NCI-H345 treated with DMSO at 0.1 percent for 48 hours (cell line): ENCODE results near the gene VWC2L.

Experiments
- DNase-seq: peaks from one replicate; lab custom pipeline; 2025; ENCODE audit not compliant: unreplicated experiment; lab: John Stamatoyannopoulos, UW

The VWC2L gene

DNA sequence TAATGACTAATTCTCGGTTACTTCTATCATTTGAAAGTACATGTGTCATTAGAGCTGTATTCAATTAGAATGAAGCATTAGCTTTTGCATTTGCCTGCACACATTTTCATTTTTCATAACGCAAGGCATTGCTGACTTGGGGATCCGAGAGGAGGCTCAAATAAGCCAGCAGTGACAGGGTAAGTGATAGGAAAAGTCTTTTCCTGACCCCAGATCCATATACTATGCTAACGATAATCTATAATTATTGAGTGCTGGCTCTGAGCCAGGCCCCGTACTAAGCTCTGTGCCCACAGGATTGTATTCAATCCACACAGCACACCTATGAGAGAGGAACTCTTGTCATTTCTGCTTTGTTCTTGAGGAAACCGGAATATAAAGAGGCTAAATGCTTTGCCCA lies 168.2 kb downstream of the VWC2L start:
- no peak for DNase-seq

DNA sequence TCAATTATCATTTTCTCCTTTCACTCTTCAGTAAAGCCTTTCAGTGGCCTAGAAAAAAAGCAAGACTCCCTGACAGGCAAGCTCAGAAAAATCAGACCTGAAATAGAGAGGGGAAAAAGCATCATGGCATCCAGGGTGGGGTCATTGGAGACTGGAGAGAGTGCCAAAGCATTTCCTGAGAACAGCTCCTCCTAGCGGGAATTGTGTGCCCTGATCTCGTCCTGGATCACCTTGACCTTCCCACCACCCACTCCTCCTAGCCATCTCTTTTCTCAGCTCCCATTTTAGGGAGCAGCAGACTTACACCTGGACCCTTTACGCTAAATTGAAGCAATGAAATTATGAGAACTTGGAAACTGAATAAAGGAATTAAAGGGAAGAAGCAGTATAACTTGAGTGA lies 176.6 kb downstream of the VWC2L start:
- DNase-seq = no peak

DNA sequence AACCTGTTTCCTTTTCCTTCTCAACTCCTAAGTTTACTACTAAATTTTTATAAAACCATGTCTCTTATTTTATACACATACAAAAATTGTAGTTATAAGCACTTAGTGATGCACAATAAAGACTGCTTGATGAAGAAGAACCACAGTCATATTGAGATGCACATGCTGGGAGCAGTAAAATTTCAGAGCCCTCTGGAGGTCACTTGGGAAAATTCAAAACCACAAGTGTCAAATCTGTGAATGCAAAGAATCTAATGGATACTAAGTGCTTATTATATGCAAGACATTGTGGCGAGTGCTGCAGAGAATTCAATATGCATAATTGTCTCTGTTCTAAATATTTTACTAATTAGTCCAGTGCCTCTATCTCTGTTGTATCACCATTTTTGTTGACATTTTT lies 180.5 kb downstream of the VWC2L start:
- no peak for DNase-seq

DNA sequence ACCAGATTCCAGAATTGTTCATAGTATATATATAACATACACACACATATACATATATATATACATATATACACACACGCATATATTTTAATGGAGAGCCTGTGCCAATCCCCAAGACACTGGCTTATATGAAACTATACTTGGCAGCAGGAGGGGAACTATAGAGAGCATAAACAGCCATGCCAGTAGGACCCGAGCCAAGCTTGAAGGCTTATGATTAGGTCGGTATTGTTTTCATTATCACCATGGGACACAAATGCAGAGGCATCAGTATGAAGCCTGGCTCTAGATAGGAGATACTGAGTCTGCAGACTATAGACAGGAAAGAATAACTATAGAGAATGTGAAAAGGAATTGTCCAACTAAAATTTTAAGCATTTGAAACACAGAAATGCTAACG lies 181.2 kb downstream of the VWC2L start:
- no peak for DNase-seq

DNA sequence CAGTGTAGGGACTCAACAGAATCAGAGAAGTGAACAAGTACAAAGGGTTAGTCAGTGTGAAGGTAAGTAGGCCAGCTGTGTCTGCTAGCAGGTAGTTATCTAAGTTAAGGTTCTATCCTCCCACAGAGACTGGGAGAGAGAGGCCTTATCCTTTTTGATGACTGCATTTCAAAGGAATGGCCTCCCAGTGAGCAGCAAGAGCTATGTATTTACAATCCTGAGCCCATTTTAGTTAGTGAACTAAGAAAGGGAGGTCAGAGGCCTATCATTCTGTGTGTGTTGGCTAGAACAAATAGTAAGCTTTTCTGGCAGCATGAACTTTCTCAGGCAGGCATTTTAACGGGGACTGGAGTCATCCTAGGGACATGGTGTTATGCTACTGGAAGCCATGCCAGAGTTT lies 182.9 kb downstream of the VWC2L start:
- DNase-seq = no peak

DNA sequence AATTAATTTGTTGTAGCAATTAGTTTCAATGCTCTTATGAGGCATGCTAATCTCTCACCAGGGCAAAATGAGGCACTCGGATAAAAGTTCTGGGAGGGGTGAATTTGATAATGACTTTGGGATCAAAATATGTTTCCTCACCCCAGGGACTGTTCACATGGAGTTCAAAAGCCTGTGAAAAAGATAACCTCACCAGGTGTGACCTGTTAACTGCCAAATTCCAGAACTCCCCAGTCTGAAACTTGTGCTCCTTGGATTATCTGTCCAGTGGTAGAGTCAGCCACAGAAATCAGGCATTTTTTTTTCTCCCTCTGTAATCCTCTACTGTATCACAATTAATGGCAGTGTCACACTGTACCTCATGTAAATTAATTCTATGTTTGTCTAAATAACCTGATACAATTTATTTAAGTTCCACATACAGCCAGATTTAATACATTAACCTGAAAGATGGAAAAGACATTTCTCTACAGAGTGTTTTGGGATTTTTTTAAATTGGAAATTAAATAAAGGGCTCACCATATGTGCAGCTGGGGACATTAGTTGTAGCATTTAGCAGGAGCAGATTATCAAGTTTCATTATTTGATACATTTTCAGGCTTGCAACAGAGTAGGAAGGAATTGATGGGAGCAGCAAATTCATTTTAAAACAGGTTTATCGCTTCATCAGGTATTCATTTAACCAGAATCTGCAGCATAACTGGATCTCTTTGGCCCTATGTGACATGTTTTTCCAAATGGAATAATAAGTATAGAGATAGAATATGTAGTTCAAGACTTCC lies 191.2 kb downstream of the VWC2L start:
- no peak for DNase-seq

DNA sequence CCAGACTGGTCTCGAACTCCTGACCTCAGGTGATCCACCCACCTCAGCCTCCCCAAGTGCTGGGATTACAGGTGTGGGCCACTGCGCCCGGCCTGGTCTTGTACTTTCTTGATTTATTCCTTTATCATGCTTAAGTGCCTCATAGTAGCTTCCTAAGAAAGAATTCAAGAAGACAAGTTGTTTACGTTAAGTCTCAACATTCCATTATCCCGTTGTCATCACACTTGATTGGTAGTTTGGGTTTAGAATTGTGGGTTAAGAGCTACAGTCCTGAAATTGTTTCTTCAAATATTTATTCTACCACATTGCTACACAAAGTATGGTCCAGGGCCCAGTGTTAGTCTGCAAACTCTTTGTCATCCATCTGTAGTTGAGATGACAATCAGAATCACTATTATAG lies 194.0 kb downstream of the VWC2L start:
- no peak for DNase-seq

DNA sequence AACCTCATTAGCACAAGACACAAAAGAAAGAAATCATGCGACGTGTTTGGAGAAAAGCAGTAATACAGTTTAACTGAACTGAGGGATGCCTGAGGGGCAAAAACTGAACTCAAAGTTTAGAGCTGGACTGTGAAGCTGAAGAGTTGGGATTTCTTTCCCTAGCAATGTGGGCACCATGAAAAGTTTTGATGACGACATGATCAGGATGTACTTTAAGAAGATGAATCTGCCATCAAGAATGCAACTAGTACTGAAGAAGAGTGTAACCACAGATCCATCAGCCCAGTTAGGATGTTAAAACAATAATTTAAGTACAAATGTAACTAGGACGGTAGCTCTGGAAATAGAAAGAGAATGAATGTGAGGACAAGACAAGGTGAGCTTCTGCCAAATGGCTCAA lies 196.2 kb downstream of the VWC2L start:
- no peak for DNase-seq

DNA sequence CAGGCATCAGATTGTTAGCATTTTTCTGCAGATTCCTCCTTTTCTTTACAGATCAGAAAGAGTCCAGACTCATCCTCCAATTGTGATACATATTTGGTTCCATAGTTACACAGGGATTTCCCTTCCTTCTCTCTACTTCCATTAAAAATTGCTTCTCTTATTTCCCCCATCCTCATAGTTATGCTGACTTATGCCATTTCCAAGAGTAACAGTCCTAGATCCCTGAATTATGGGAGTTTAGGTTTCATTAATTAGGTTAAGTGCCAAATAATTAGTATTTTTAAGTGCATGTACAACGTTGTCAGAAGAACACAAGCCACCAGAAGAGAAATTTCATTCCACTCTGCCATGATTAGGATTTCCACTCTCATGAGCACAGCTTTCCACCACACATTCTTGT lies 200.2 kb downstream of the VWC2L start:
- DNase-seq = no peak

DNA sequence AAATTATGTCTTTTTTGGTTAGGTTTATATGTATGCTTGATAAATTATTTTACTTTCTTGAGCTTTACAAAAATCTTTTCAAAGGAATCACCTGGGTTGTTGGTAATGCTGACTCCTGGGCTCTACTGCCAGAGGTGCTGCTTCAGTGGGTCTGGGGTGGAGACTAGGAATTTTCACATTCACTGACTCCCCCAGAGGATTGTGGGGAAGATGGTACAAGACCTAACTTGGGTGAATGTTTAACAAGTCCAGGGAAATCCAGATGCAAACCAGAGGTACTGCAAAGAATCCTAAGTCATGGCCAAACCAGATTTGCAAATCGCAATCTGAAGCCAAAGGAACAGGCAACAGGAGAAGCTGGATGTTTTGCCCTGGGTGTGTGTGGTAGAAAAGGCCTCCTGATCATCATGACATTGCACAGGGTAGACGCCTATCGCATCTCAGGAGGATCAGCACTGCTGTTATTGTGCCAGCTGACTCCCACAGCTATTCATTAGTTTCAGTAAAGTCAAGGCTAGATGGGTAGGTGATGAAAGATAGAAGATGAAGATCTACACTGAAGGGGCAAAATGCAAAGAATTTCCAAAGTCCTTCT lies 213.4 kb downstream of the VWC2L start:
- DNase-seq = no peak

DNA sequence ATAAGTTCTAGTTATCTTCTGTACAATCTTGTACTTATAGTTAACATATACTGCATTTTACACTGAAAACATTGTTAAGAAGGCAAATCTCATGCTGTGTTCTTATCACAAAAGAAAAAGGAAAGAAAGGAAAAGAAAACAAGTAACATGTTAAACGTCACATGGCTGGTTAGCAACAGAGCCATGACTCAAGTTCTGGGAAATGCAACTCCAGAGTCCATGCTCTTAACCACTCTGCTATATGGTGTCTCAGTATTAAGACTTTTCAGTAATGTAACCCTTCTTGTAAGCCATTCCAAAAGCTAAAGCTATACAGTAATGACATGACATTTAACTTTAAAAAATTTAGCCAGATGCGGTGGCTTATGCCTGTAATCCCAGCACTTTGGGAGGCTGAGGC lies 217.2 kb downstream of the VWC2L start:
- no peak for DNase-seq
